Measurements from ENCODE around the gene PAX6.

The PAX6 gene

GRCh38 chr11:31810779-31811647, at the start of gene PAX6:
Gene PAX6 (minus strand): TSS chr11:31811322. CDS start chr11:31806411, 4,911 bp downstream.
- peak; percentile 25 for DNase-seq

- DNase-seq: no peak
Observed at GRCh38 chr11:31860391-31860790, 49.3 kb upstream of the PAX6 start.

- no peak for DNase-seq
Observed at GRCh38 chr11:31856248-31856647, 45.1 kb upstream of the PAX6 start.

GRCh38 chr11:31855466-31855865, 44.3 kb upstream of the PAX6 start:
- no peak for DNase-seq

GRCh38 chr11:31850365-31850764, 39.2 kb upstream of the PAX6 start:
- no peak for DNase-seq

- no peak for DNase-seq
Observed at GRCh38 chr11:31847761-31848160, 36.6 kb upstream of the PAX6 start.

- DNase-seq: no peak
Observed at GRCh38 chr11:31845331-31845730, 34.2 kb upstream of the PAX6 start.

GRCh38 chr11:31844351-31844750, 33.2 kb upstream of the PAX6 start:
- no peak for DNase-seq

GRCh38 chr11:31841435-31841834, 30.3 kb upstream of the PAX6 start:
- no peak for DNase-seq

- no peak for DNase-seq
Observed at GRCh38 chr11:31834237-31834636, 23.1 kb upstream of the PAX6 start.

- no peak for DNase-seq
Observed at GRCh38 chr11:31830406-31830805, 19.3 kb upstream of the PAX6 start.

- DNase-seq: no peak
Observed at GRCh38 chr11:31828217-31828616, 17.1 kb upstream of the PAX6 start.

GRCh38 chr11:31827455-31828206, 16.5 kb upstream of the PAX6 start:
- DNase-seq: no peak

- DNase-seq: no peak
Observed at GRCh38 chr11:31826536-31827438, 15.7 kb upstream of the PAX6 start.

- DNase-seq: no peak
Observed at GRCh38 chr11:31825838-31826484, 14.8 kb upstream of the PAX6 start.

- no peak for DNase-seq
Observed at GRCh38 chr11:31824879-31825837, 14.0 kb upstream of the PAX6 start.

GRCh38 chr11:31824332-31824878, 13.3 kb upstream of the PAX6 start:
- no peak for DNase-seq

GRCh38 chr11:31823644-31824331, 12.7 kb upstream of the PAX6 start:
- DNase-seq: no peak

- no peak for DNase-seq
Observed at GRCh38 chr11:31822927-31823643, 12.0 kb upstream of the PAX6 start.
